Sigmoid colon (tissue), 4 donors: ENCODE data around the gene CPXM2.

ENCODE experiments used
- EP300 ChIP-seq, 4 donors: sonication (generic); formaldehyde crosslinking; IDR thresholded peaks; one replicate each; pipeline ENCODE4 v1.6.1; 2017; ENCODE audit warnings: antibody characterized with exemption in 4 of 4
- POLR2A ChIP-seq, 2 donors: fragments of 450-650 bp; IDR thresholded peaks; one replicate each; pipeline ENCODE4 v1.6.1; 2016; ENCODE audit warnings: antibody characterized with exemption in 2 of 2, mild to moderate bottlenecking in 2 of 2, moderate library complexity in 2 of 2
- POLR2AphosphoS5 ChIP-seq, 4 donors: sonication (generic); formaldehyde crosslinking; IDR thresholded peaks; one replicate each; pipeline ENCODE4 v1.6.1; 2017; ENCODE audit warnings: antibody characterized with exemption in 4 of 4
- TF ChIP-seq, protein P1 (sequence below), 4 experiments: fragments of 450-650 bp in 3 of 4; fragments of 200-600 bp in 1 of 4; IDR thresholded peaks; one replicate each; pipeline ENCODE4 v1.5.1; 2016 to 2019; ENCODE audit warnings: antibody characterized with exemption in 4 of 4, mild to moderate bottlenecking in 3 of 4, moderate library complexity in 2 of 4

DNA sequence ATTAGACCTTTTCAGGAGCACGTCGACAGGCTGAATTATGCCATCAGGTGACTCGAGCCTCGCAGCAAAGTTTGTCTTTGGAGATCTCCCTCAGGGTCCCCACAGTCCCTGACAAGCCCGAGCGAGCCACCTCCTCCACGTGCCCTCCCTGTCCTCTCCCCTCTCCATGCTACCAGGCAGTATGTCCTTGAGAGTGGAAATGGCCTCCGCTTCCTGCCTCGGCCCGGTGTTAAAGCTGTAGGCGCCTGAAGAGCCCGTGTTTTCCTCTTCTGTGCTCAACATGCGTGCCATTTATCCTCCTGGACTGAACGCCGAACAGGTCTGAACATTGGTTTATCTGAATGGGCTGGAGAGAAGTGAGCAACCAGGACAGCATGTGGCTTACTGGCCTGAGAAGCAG, 142.9 kb downstream of the CPXM2 start:
- no peak for TF ChIP-seq POLR2A (IDR thresholded peaks at IDR 0.05)
- TF ChIP-seq, protein P1, sequence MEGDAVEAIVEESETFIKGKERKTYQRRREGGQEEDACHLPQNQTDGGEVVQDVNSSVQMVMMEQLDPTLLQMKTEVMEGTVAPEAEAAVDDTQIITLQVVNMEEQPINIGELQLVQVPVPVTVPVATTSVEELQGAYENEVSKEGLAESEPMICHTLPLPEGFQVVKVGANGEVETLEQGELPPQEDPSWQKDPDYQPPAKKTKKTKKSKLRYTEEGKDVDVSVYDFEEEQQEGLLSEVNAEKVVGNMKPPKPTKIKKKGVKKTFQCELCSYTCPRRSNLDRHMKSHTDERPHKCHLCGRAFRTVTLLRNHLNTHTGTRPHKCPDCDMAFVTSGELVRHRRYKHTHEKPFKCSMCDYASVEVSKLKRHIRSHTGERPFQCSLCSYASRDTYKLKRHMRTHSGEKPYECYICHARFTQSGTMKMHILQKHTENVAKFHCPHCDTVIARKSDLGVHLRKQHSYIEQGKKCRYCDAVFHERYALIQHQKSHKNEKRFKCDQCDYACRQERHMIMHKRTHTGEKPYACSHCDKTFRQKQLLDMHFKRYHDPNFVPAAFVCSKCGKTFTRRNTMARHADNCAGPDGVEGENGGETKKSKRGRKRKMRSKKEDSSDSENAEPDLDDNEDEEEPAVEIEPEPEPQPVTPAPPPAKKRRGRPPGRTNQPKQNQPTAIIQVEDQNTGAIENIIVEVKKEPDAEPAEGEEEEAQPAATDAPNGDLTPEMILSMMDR (IDR thresholded peaks at IDR 0.05), result no peak
- no peak for TF ChIP-seq EP300 (IDR thresholded peaks at IDR 0.05)
- TF ChIP-seq POLR2AphosphoS5 (IDR thresholded peaks at IDR 0.05), result no peak
